ENCODE data around the gene ZNF827.

- TF ChIP-seq POLR2AphosphoS5 (IDR thresholded peaks at IDR 0.05; ENCODE audit: low read depth, low read length), result no peak
- no peak for TF ChIP-seq FOSL1 (IDR thresholded peaks at IDR 0.05; ENCODE audit: low read depth)
- no peak for TF ChIP-seq POLR2A (IDR thresholded peaks at IDR 0.05; ENCODE audit: borderline replicate concordance, extremely low read depth, insufficient read depth, insufficient read length)
- TF ChIP-seq MAX (IDR thresholded peaks at IDR 0.05), result no peak
- TF ChIP-seq CTCF (IDR thresholded peaks at IDR 0.05 in 2 of 3, conservative IDR thresholded peaks at IDR 0.05 in 1 of 3; ENCODE audit: borderline replicate concordance in 1 of 3, insufficient read depth in 1 of 3, low read depth in 2 of 3, low read length in 2 of 3), result no peak
- no peak for TF ChIP-seq REST (IDR thresholded peaks at IDR 0.05; ENCODE audit: low read depth)
- TF ChIP-seq ATF3 (IDR thresholded peaks at IDR 0.05), result no peak
- no peak for TF ChIP-seq SIN3A (IDR thresholded peaks at IDR 0.05; ENCODE audit: low read depth)
These were observed 119.3 kb downstream of the ZNF827 start for GRCh38 chr4:145819101-145819852.

All from HCT116 (cell line).